K562 (cell line): ENCODE data around the gene ENG. TPM values are rescaled to one million over a fixed set of nuclear protein-coding genes. Genes with fewer than 3 reads are reported as not detected.

ENCODE experiments used
- BRD4 ChIP-seq: fragments of 200-600 bp; sonication (generic); IDR thresholded peaks from 2 replicates; pipeline ENCODE4 v1.6.1; 2017; ENCODE audit warnings: inconsistent platforms
- CEBPB ChIP-seq: fragments of 450-650 bp; IDR thresholded peaks from 2 replicates; pipeline ENCODE4 v1.6.1; 2016; ENCODE audit warnings: missing genetic modification characterization, missing compliant biosample characterization
- HOXB6 ChIP-seq: fragments of 250-450 bp; sonication (Bioruptor Pico); IDR thresholded peaks from 2 replicates; pipeline ENCODE4 v1.5.1; 2022; ENCODE audit warnings: mild to moderate bottlenecking, borderline replicate concordance
- LCOR ChIP-seq: sonication (generic); formaldehyde crosslinking; IDR thresholded peaks from 2 replicates; pipeline ENCODE4 v1.8.0; 2022; ENCODE audit warnings: mild to moderate bottlenecking, missing genetic modification reagents
- MXI1 ChIP-seq: IDR thresholded peaks from 2 replicates; pipeline ENCODE4 v1.6.1; 2011; ENCODE audit warnings: low read depth, mild to moderate bottlenecking, improper control_type of control experiment, low read length
- NBN ChIP-seq: fragments of 450-650 bp; IDR thresholded peaks from 2 replicates; pipeline ENCODE4 v1.6.1; 2016; ENCODE audit warnings: low read depth, mild to moderate bottlenecking
- NFYB ChIP-seq: IDR thresholded peaks from 2 replicates; pipeline ENCODE4 v1.6.1; 2011; ENCODE audit warnings: mild to moderate bottlenecking, moderate library complexity; ENCODE audit not compliant: insufficient read length; ENCODE audit errors: extremely low read depth
- ZNF217 ChIP-seq: sonication (generic); formaldehyde crosslinking; IDR thresholded peaks from 2 replicates; pipeline ENCODE4 v1.8.0; 2022; ENCODE audit warnings: mild to moderate bottlenecking, missing genetic modification reagents
- ZNF785 ChIP-seq: fragments of 250-450 bp; sonication (Bioruptor Pico); IDR thresholded peaks from 2 replicates; pipeline ENCODE4 v1.4.0; 2020; ENCODE audit warnings: mild to moderate bottlenecking
- polyA plus RNA-seq, 8 experiments: library from polyadenylated mRNA; depleted of rRNA in 4 of 8; stranded (reverse) in 5 of 8; unstranded in 3 of 8; fragments of >200 nt; fragmentation: Nextera tagmentation in 2 of 8; fragmentation: Illumina TruSeq in 1 of 8; extraction: Ambion mirVana in 2 of 8; extraction: Trizol in 1 of 8; gene quantifications; 2 replicates each; pipeline versions ENCODE4 v1.2.1 to v1.2.3, GENCODE V29; 2011 to 2014; ENCODE audit warnings: inconsistent platforms in 1 of 8, missing spikeins in 1 of 8
- total RNA-seq, 7 experiments: library from RNA; depleted of rRNA in 6 of 7; stranded (reverse); fragments of >200 nt in 6 of 7; fragmentation: Illumina TruSeq in 2 of 7; extraction: Trizol in 2 of 7; gene quantifications; 2 replicates each; pipeline versions ENCODE4 v1.2.1 to v1.2.3, GENCODE V29; 2011 to 2021; ENCODE audit warnings: low replicate concordance in 1 of 7
- TF ChIP-seq, protein P1 (sequence below): sonication (generic); formaldehyde crosslinking; IDR thresholded peaks from 2 replicates; pipeline ENCODE4 v1.8.0; 2022; ENCODE audit warnings: mild to moderate bottlenecking, missing genetic modification reagents
- TF ChIP-seq, protein P2 (sequence below): fragments of 450-650 bp; IDR thresholded peaks from 2 replicates; pipeline ENCODE4 v1.6.1; 2016; ENCODE audit warnings: low read depth
- TF ChIP-seq, protein P3 (sequence below): fragments of 150-350 bp; IDR thresholded peaks from 2 replicates; pipeline ENCODE4 v1.6.1; 2014; ENCODE audit warnings: low read depth, mild to moderate bottlenecking, low read length, borderline replicate concordance
- TF ChIP-seq, protein P4 (sequence below): sonication (generic); formaldehyde crosslinking; IDR thresholded peaks from 2 replicates; pipeline ENCODE4 v1.4.0; 2020; ENCODE audit warnings: mild to moderate bottlenecking, missing genetic modification reagents

Gene ENG
- total and polyA plus RNA-seq, 9 of the 15 experiments (the other 6 are each of a cell fraction or from before 2014, with no cell fraction given), result 0.04 to 0.40 (median 0.14) TPM; not detected in 1

- TF ChIP-seq ZNF217 (CRISPR knock-in tag), result no peak
- no peak for TF ChIP-seq ZNF785
- TF ChIP-seq LCOR (CRISPR knock-in tag), result 0 out of 2 replicates have a peak, but pooled peaks have one; percentile 5
- TF ChIP-seq, protein P1, sequence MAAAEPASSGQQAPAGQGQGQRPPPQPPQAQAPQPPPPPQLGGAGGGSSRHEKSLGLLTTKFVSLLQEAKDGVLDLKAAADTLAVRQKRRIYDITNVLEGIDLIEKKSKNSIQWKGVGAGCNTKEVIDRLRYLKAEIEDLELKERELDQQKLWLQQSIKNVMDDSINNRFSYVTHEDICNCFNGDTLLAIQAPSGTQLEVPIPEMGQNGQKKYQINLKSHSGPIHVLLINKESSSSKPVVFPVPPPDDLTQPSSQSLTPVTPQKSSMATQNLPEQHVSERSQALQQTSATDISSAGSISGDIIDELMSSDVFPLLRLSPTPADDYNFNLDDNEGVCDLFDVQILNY (CRISPR knock-in tag), result no peak
- TF ChIP-seq, protein P2, sequence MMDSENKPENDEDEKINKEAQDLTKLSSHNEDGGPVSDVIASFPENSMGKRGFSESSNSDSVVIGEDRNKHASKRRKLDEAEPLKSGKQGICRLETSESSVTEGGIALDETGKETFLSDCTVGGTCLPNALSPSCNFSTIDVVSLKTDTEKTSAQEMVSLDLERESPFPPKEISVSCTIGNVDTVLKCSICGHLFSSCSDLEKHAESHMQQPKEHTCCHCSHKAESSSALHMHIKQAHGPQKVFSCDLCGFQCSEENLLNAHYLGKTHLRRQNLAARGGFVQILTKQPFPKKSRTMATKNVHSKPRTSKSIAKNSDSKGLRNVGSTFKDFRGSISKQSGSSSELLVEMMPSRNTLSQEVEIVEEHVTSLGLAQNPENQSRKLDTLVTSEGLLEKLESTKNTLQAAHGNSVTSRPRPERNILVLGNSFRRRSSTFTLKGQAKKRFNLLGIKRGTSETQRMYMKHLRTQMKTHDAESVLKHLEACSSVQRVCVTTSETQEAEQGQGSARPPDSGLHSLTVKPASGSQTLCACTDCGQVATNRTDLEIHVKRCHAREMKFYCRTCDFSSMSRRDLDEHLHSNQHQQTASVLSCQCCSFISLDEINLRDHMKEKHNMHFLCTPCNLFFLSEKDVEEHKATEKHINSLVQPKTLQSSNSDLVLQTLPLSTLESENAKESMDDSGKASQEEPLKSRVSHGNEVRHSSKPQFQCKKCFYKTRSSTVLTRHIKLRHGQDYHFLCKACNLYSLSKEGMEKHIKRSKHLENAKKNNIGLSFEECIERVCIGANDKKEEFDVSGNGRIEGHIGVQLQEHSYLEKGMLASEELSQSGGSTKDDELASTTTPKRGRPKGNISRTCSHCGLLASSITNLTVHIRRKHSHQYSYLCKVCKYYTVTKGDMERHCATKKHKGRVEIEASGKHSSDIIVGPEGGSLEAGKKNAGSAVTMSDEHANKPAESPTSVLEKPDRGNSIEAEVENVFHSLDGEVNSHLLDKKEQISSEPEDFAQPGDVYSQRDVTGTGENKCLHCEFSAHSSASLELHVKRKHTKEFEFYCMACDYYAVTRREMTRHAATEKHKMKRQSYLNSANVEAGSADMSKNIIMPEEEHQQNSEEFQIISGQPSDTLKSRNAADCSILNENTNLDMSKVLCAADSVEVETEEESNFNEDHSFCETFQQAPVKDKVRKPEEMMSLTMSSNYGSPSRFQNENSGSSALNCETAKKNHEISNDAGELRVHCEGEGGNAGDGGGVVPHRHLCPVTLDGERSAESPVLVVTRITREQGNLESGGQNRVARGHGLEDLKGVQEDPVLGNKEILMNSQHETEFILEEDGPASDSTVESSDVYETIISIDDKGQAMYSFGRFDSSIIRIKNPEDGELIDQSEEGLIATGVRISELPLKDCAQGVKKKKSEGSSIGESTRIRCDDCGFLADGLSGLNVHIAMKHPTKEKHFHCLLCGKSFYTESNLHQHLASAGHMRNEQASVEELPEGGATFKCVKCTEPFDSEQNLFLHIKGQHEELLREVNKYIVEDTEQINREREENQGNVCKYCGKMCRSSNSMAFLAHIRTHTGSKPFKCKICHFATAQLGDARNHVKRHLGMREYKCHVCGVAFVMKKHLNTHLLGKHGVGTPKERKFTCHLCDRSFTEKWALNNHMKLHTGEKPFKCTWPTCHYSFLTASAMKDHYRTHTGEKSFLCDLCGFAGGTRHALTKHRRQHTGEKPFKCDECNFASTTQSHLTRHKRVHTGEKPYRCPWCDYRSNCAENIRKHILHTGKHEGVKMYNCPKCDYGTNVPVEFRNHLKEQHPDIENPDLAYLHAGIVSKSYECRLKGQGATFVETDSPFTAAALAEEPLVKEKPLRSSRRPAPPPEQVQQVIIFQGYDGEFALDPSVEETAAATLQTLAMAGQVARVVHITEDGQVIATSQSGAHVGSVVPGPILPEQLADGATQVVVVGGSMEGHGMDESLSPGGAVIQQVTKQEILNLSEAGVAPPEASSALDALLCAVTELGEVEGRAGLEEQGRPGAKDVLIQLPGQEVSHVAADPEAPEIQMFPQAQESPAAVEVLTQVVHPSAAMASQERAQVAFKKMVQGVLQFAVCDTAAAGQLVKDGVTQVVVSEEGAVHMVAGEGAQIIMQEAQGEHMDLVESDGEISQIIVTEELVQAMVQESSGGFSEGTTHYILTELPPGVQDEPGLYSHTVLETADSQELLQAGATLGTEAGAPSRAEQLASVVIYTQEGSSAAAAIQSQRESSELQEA, result no peak
- TF ChIP-seq HOXB6, result no peak
- TF ChIP-seq NFYB, result no peak
- no peak for TF ChIP-seq CEBPB (tag)
- no peak; the same call in 1 of the 2 replicates for TF ChIP-seq NBN
- TF ChIP-seq, protein P3, sequence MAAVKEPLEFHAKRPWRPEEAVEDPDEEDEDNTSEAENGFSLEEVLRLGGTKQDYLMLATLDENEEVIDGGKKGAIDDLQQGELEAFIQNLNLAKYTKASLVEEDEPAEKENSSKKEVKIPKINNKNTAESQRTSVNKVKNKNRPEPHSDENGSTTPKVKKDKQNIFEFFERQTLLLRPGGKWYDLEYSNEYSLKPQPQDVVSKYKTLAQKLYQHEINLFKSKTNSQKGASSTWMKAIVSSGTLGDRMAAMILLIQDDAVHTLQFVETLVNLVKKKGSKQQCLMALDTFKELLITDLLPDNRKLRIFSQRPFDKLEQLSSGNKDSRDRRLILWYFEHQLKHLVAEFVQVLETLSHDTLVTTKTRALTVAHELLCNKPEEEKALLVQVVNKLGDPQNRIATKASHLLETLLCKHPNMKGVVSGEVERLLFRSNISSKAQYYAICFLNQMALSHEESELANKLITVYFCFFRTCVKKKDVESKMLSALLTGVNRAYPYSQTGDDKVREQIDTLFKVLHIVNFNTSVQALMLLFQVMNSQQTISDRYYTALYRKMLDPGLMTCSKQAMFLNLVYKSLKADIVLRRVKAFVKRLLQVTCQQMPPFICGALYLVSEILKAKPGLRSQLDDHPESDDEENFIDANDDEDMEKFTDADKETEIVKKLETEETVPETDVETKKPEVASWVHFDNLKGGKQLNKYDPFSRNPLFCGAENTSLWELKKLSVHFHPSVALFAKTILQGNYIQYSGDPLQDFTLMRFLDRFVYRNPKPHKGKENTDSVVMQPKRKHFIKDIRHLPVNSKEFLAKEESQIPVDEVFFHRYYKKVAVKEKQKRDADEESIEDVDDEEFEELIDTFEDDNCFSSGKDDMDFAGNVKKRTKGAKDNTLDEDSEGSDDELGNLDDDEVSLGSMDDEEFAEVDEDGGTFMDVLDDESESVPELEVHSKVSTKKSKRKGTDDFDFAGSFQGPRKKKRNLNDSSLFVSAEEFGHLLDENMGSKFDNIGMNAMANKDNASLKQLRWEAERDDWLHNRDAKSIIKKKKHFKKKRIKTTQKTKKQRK, result no peak
- TF ChIP-seq BRD4, result no peak
- 0 out of 2 replicates have a peak, but pooled peaks have one; percentile 31 for TF ChIP-seq MXI1
- TF ChIP-seq, protein P4, sequence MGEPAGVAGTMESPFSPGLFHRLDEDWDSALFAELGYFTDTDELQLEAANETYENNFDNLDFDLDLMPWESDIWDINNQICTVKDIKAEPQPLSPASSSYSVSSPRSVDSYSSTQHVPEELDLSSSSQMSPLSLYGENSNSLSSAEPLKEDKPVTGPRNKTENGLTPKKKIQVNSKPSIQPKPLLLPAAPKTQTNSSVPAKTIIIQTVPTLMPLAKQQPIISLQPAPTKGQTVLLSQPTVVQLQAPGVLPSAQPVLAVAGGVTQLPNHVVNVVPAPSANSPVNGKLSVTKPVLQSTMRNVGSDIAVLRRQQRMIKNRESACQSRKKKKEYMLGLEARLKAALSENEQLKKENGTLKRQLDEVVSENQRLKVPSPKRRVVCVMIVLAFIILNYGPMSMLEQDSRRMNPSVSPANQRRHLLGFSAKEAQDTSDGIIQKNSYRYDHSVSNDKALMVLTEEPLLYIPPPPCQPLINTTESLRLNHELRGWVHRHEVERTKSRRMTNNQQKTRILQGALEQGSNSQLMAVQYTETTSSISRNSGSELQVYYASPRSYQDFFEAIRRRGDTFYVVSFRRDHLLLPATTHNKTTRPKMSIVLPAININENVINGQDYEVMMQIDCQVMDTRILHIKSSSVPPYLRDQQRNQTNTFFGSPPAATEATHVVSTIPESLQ, result no peak
Measured at GRCh38 chr9:127770905-127771569, 83.4 kb downstream of the ENG start (continued).
